GM12892 (cell line): ENCODE results near the gene TULP4.

Experiments used
- POLR2A ChIP-seq: IDR thresholded peaks from 2 replicates; pipeline ENCODE4 v1.6.1; 2011; ENCODE audit warnings: low read depth, low read length, control low read depth
- POLR2AphosphoS5 ChIP-seq: IDR thresholded peaks from 2 replicates; pipeline ENCODE4 v1.6.1; 2011; ENCODE audit warnings: low read depth, low read length, control low read depth
- TAF1 ChIP-seq: IDR thresholded peaks from 2 replicates; pipeline ENCODE4 v1.6.1; 2011; ENCODE audit warnings: low read depth, mild to moderate bottlenecking, control low read depth, low read length, borderline replicate concordance

DNA sequence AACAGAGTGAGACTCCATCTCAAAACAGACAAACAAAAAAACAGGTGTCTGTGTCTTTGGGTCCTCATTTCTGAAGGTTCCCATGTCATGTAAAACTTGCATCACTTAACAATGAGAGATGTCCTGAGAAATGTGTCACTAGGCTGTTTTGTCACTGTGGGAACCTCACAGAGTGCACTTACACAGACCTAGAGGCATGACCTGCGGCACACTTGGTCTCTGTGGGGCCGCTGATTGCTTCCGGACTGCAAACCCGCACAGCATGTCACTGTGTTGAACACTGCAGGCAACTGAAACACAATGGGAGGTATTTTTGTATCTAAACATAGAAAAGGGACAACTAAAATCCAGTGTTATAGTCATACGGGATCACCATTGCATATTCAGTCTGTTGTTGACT is 205.3 kb downstream of the TULP4 start:
- no peak for TF ChIP-seq POLR2A
- no peak for TF ChIP-seq TAF1
- no peak for TF ChIP-seq POLR2AphosphoS5
